Measurements from ENCODE around the gene ATG4A.

The ATG4A gene

GRCh38 chrX:108168961-108169740 is 77.6 kb downstream of the ATG4A start:
- no peaks in the 10 kb centered on the region for H3K9me3 ChIP-seq (ENCODE audit: control insufficient read depth, insufficient read depth, low read depth, low read length)
- H3K36me3 ChIP-seq (ENCODE audit: control insufficient read depth, insufficient read depth, low read length), result peaks cover 14% of the 10 kb centered on the region; the same call in 1 of the 2 replicates
- H3K27ac ChIP-seq (ENCODE audit: low read depth, low read length), result no peak overlapping the region
- H3K4me1 ChIP-seq (ENCODE audit: control insufficient read depth, insufficient read depth, low read length), result peaks cover 2% of the 10 kb centered on the region; the same call in 1 of the 2 replicates
- no peaks in the 10 kb centered on the region; the same call in 1 of the 2 replicates for H3K27me3 ChIP-seq (ENCODE audit: control insufficient read depth, insufficient read depth, low read length)
- no peak overlapping the region for H3K4me3 ChIP-seq (ENCODE audit: low read depth, low read length)
- H3K9ac ChIP-seq (ENCODE audit: low read length), result no peak overlapping the region

GRCh38 chrX:108169768-108170167 is 78.2 kb downstream of the ATG4A start:
- Histone ChIP-seq H3K27me3 (ENCODE audit: control insufficient read depth, insufficient read depth, low read length) (no peaks in the 10 kb centered on the region; the same call in 1 of the 2 replicates), H3K4me3 (ENCODE audit: low read depth, low read length) (no peak overlapping the region), H3K4me1 (ENCODE audit: control insufficient read depth, insufficient read depth, low read length) (peaks cover 2% of the 10 kb centered on the region; the same call in 1 of the 2 replicates), H3K36me3 (ENCODE audit: control insufficient read depth, insufficient read depth, low read length) (peaks cover 14% of the 10 kb centered on the region; the same call in 1 of the 2 replicates), H3K27ac (ENCODE audit: low read depth, low read length) (no peak overlapping the region), H3K9ac (ENCODE audit: low read length) (no peak overlapping the region), H3K9me3 (ENCODE audit: control insufficient read depth, insufficient read depth, low read depth, low read length) (no peaks in the 10 kb centered on the region)

GRCh38 chrX:108171671-108172070 is 80.1 kb downstream of the ATG4A start:
- no peak overlapping the region for H3K4me3 ChIP-seq (ENCODE audit: low read depth, low read length)
- H3K9ac ChIP-seq (ENCODE audit: low read length), result no peak overlapping the region
- H3K27me3 ChIP-seq (ENCODE audit: control insufficient read depth, insufficient read depth, low read length), result no peaks in the 10 kb centered on the region; the same call in 1 of the 2 replicates
- H3K36me3 ChIP-seq (ENCODE audit: control insufficient read depth, insufficient read depth, low read length), result peaks cover 14% of the 10 kb centered on the region; the same call in 1 of the 2 replicates
- H3K9me3 ChIP-seq (ENCODE audit: control insufficient read depth, insufficient read depth, low read depth, low read length), result no peaks in the 10 kb centered on the region
- no peak overlapping the region for H3K27ac ChIP-seq (ENCODE audit: low read depth, low read length)
- H3K4me1 ChIP-seq (ENCODE audit: control insufficient read depth, insufficient read depth, low read length), result peaks cover 2% of the 10 kb centered on the region

GRCh38 chrX:108173874-108174273 is 82.3 kb downstream of the ATG4A start:
- Histone ChIP-seq H3K27me3 (ENCODE audit: control insufficient read depth, insufficient read depth, low read length) (no peaks in the 10 kb centered on the region; the same call in 1 of the 2 replicates), H3K9ac (ENCODE audit: low read length) (no peak overlapping the region), H3K4me1 (ENCODE audit: control insufficient read depth, insufficient read depth, low read length) (peaks cover 19% of the 10 kb centered on the region), H3K27ac (ENCODE audit: low read depth, low read length) (no peak overlapping the region), H3K4me3 (ENCODE audit: low read depth, low read length) (no peak overlapping the region), H3K9me3 (ENCODE audit: control insufficient read depth, insufficient read depth, low read depth, low read length) (no peaks in the 10 kb centered on the region), H3K36me3 (ENCODE audit: control insufficient read depth, insufficient read depth, low read length) (peaks cover 17% of the 10 kb centered on the region; the same call in 1 of the 2 replicates)

- H3K27ac ChIP-seq (ENCODE audit: low read depth, low read length), result no peak overlapping the region
- peaks cover 6% of the 10 kb centered on the region; the same call in 1 of the 2 replicates for H3K27me3 ChIP-seq (ENCODE audit: control insufficient read depth, insufficient read depth, low read length)
- H3K4me3 ChIP-seq (ENCODE audit: low read depth, low read length), result no peak overlapping the region
- no peak overlapping the region for H3K9ac ChIP-seq (ENCODE audit: low read length)
- no peaks in the 10 kb centered on the region for H3K9me3 ChIP-seq (ENCODE audit: control insufficient read depth, insufficient read depth, low read depth, low read length)
- peaks cover 3% of the 10 kb centered on the region; the same call in 1 of the 2 replicates for H3K36me3 ChIP-seq (ENCODE audit: control insufficient read depth, insufficient read depth, low read length)
- H3K4me1 ChIP-seq (ENCODE audit: control insufficient read depth, insufficient read depth, low read length), result peaks cover 19% of the 10 kb centered on the region
Observed at GRCh38 chrX:108177351-108178142, 86.0 kb downstream of the ATG4A start.

GRCh38 chrX:108178143-108178498 is 86.5 kb downstream of the ATG4A start:
- H3K4me1 ChIP-seq (ENCODE audit: control insufficient read depth, insufficient read depth, low read length), result peaks cover 19% of the 10 kb centered on the region
- H3K36me3 ChIP-seq (ENCODE audit: control insufficient read depth, insufficient read depth, low read length), result peaks cover 3% of the 10 kb centered on the region; the same call in 1 of the 2 replicates
- no peak overlapping the region for H3K4me3 ChIP-seq (ENCODE audit: low read depth, low read length)
- H3K9ac ChIP-seq (ENCODE audit: low read length), result no peak overlapping the region
- H3K27me3 ChIP-seq (ENCODE audit: control insufficient read depth, insufficient read depth, low read length), result peaks cover 6% of the 10 kb centered on the region; the same call in 1 of the 2 replicates
- no peak overlapping the region for H3K27ac ChIP-seq (ENCODE audit: low read depth, low read length)
- H3K9me3 ChIP-seq (ENCODE audit: control insufficient read depth, insufficient read depth, low read depth, low read length), result no peaks in the 10 kb centered on the region

DNA sequence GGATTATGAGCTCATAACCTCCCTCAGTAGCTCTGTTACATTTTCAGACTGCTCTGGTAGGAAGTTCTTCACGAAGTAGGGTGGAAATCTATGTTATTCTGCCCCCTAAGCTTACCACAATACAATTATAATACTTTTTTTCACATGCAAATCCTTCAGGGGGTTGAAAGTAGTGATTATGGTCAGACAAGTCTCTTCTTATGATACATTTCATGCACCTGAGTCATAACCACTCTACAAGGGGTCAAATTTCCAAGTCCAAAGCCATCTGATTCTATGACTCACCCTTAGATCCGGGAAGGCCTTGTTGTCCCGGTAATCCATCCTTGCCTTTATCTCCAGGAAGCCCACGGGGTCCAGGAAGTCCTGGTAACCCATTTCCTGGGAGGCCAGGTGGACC is 95.2 kb downstream of the ATG4A start:
- Histone ChIP-seq H3K27me3 (ENCODE audit: control insufficient read depth, insufficient read depth, low read length) (peaks cover 3% of the 10 kb centered on the region; the same call in 1 of the 2 replicates), H3K9ac (ENCODE audit: low read length) (no peak overlapping the region), H3K4me1 (ENCODE audit: control insufficient read depth, insufficient read depth, low read length) (no peaks in the 10 kb centered on the region), H3K36me3 (ENCODE audit: control insufficient read depth, insufficient read depth, low read length) (0 out of 2 replicates have a peak, but pooled peaks cover 4% of the 10 kb centered on the region), H3K9me3 (ENCODE audit: control insufficient read depth, insufficient read depth, low read depth, low read length) (no peaks in the 10 kb centered on the region), H3K27ac (ENCODE audit: low read depth, low read length) (no peak overlapping the region), H3K4me3 (ENCODE audit: low read depth, low read length) (no peak overlapping the region)

DNA sequence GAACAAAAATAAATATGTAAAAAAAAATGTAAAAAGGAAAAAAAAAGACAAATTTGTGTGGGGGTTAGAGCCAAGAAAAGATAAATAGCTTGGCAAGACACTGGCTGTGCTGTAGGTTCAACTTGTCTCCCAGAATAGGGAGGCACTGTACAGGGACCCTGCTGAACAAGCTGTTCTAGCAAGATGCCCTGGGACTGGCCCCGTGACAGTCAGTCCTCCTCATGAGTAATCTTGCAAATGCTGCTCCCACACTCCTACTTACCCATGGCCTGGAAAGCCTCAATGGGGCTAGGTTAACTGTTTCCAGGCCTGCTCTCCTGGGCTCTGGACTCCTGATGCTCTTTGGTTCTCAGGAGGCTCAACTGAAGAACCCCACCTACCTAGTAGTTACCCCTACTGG is 106.8 kb downstream of the ATG4A start:
- no peaks in the 10 kb centered on the region for H3K36me3 ChIP-seq (ENCODE audit: control insufficient read depth, insufficient read depth, low read length)
- H3K4me3 ChIP-seq (ENCODE audit: low read depth, low read length), result no peak overlapping the region
- no peak overlapping the region for H3K27ac ChIP-seq (ENCODE audit: low read depth, low read length)
- H3K9me3 ChIP-seq (ENCODE audit: control insufficient read depth, insufficient read depth, low read depth, low read length), result no peaks in the 10 kb centered on the region
- no peaks in the 10 kb centered on the region for H3K4me1 ChIP-seq (ENCODE audit: control insufficient read depth, insufficient read depth, low read length)
- no peak overlapping the region for H3K9ac ChIP-seq (ENCODE audit: low read length)
- H3K27me3 ChIP-seq (ENCODE audit: control insufficient read depth, insufficient read depth, low read length), result no peaks in the 10 kb centered on the region; the same call in 1 of the 2 replicates

DNA sequence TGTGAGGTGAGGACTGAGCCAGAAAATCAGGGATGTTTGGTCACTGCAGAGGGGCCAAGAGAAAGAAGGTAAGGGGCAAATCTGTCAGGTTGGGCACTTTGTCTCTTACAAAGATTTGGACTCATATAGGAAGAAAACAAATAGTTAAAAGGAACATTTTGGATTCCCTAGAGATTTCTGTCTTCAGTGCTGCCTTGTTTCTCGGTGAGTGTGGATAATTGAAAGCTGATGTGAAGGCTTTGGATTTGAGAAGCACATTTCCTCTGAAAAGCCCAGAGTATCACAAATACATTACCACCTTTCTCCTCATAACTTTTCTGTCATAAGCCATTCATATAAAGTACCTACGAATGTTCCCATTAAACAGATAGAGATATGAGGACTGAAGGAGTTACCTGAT is 107.5 kb downstream of the ATG4A start:
- Histone ChIP-seq H3K4me3 (ENCODE audit: low read depth, low read length) (no peak overlapping the region), H3K9ac (ENCODE audit: low read length) (no peak overlapping the region), H3K27me3 (ENCODE audit: control insufficient read depth, insufficient read depth, low read length) (no peaks in the 10 kb centered on the region; the same call in 1 of the 2 replicates), H3K27ac (ENCODE audit: low read depth, low read length) (no peak overlapping the region), H3K36me3 (ENCODE audit: control insufficient read depth, insufficient read depth, low read length) (no peaks in the 10 kb centered on the region), H3K9me3 (ENCODE audit: control insufficient read depth, insufficient read depth, low read depth, low read length) (no peaks in the 10 kb centered on the region), H3K4me1 (ENCODE audit: control insufficient read depth, insufficient read depth, low read length) (no peaks in the 10 kb centered on the region)

DNA sequence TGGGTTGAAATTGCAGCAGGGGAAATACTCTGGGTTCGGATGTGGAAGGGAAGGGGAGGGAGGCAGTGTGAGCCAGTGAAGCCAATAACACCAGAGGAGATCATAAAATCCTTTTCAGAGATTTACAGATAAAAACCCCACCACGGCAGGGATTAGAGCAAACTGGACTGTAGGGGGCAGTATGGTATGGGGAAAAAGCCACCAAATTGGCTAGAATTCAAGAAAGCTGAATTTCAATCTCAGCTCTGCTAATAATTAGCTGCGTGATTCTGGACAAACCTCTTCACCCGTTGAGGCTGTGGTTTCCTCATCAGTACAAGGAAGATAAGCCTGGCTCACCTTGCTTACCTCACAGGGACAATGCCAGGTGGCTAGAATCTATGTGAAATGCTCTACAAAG is 108.1 kb downstream of the ATG4A start:
- no peak overlapping the region for H3K27ac ChIP-seq (ENCODE audit: low read depth, low read length)
- H3K4me1 ChIP-seq (ENCODE audit: control insufficient read depth, insufficient read depth, low read length), result no peaks in the 10 kb centered on the region
- no peaks in the 10 kb centered on the region for H3K36me3 ChIP-seq (ENCODE audit: control insufficient read depth, insufficient read depth, low read length)
- H3K27me3 ChIP-seq (ENCODE audit: control insufficient read depth, insufficient read depth, low read length), result no peaks in the 10 kb centered on the region; the same call in 1 of the 2 replicates
- no peaks in the 10 kb centered on the region for H3K9me3 ChIP-seq (ENCODE audit: control insufficient read depth, insufficient read depth, low read depth, low read length)
- H3K4me3 ChIP-seq (ENCODE audit: low read depth, low read length), result no peak overlapping the region
- no peak overlapping the region for H3K9ac ChIP-seq (ENCODE audit: low read length)

DNA sequence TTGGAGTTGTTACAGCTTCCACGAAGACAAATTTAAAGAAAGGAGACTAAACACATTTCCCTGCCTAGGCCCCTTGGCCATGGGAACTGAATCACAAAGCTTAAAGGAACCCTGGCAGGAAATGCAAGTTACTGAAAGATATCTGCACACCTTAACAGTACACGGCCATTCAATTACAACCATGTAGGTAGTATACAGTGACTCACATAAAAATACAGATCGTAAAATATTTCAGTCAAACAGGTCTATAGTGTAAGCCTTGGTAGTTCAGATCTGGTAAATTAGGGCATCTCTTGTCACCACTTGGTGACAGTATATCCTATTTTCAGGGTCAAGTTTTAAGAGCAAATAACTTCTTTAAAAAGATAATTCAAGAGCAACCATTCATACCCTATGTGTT is 112.0 kb downstream of the ATG4A start:
- no peaks in the 10 kb centered on the region for H3K9me3 ChIP-seq (ENCODE audit: control insufficient read depth, insufficient read depth, low read depth, low read length)
- no peaks in the 10 kb centered on the region for H3K4me1 ChIP-seq (ENCODE audit: control insufficient read depth, insufficient read depth, low read length)
- H3K9ac ChIP-seq (ENCODE audit: low read length), result no peak overlapping the region
- H3K4me3 ChIP-seq (ENCODE audit: low read depth, low read length), result no peak overlapping the region
- H3K27ac ChIP-seq (ENCODE audit: low read depth, low read length), result no peak overlapping the region
- no peaks in the 10 kb centered on the region for H3K36me3 ChIP-seq (ENCODE audit: control insufficient read depth, insufficient read depth, low read length)
- H3K27me3 ChIP-seq (ENCODE audit: control insufficient read depth, insufficient read depth, low read length), result peaks cover 3% of the 10 kb centered on the region; the same call in 1 of the 2 replicates
